HepG2 (cell line): Measurements from ENCODE around the gene PHF2. TPM values are rescaled to one million over a fixed set of nuclear protein-coding genes. Genes with fewer than 3 reads are reported as not detected.

Source experiments
- ATAC-seq: fragments of 200-7000 bp; cut with Tn5 transposase; 3 replicates; pipeline ENCODE4 v1.9.1; 2020; ENCODE audit warnings: mild to moderate bottlenecking, moderate library complexity
- BruUV-seq: library from RNA; stranded (reverse); fragments of 400-500 nt; replicated peaks from 2 replicates; lab custom pipeline; 2021; lab: Mats Ljungman, UMichigan
- CTCF ChIA-PET: fragments of 300-600 bp; formaldehyde crosslinking; extraction: SDS; loops from one replicate; lab custom pipeline; 2021; ENCODE audit warnings: low total read pairs, inconsistent platforms, low intra/inter-chr PET ratio; lab: Yijun Ruan, JAX
- POLR2A ChIA-PET: fragments of 350-600 bp; sonication (Branson Sonifier 250); formaldehyde crosslinking; loops from one replicate; lab custom pipeline; 2020; ENCODE audit warnings: antibody characterized with exemption, inconsistent platforms; lab: Yijun Ruan, JAX
- DNase-seq: peaks from one replicate; pipeline ENCODE4 v3.0.0-alpha.2; 2015; ENCODE audit warnings: low spot score
- FAIRE-seq: peaks from 3 replicates; lab custom pipeline; 2011; peaks lifted over from hg19 to GRCh38; lab: Jason Lieb, UNC
- H2AFZ ChIP-seq: one replicate; pipeline ENCODE4 v1.6.1; 2011; ENCODE audit warnings: low read length, inconsistent platforms
- H3K27ac ChIP-seq: fragments of 300-600 bp; 3 replicates; pipeline ENCODE4 v1.8.0; 2011; ENCODE audit warnings: mixed run types, mild to moderate bottlenecking, mixed read lengths, low read length, inconsistent platforms; ENCODE audit not compliant: insufficient read depth; ENCODE audit errors: extremely low read length
- H3K27me3 ChIP-seq, 2 experiments: fragments of 200-600 bp in 1 of 2; 2 replicates in 1 of 2; 3 replicates in 1 of 2; pipeline versions ENCODE4 v1.6.0 to v1.8.0; 2011; ENCODE audit warnings: low read length in 2 of 2, mild to moderate bottlenecking in 2 of 2, moderate library complexity in 2 of 2, inconsistent platforms in 1 of 2; ENCODE audit not compliant: insufficient read depth in 2 of 2, control insufficient read depth in 1 of 2
- H3K36me3 ChIP-seq, 2 experiments: fragments of 200-600 bp in 1 of 2; replicated peaks in 1 of 2; 2 replicates in 1 of 2; 3 replicates in 1 of 2; pipeline versions ENCODE4 v1.5.1 to v1.8.0; 2011; ENCODE audit warnings: low read length in 2 of 2, inconsistent platforms in 1 of 2; ENCODE audit not compliant: insufficient read depth in 2 of 2, control insufficient read depth in 1 of 2
- H3K4me1 ChIP-seq: 2 replicates; pipeline ENCODE4 v1.5.1; 2012; ENCODE audit warnings: low read length, inconsistent platforms; ENCODE audit not compliant: insufficient read depth
- H3K4me2 ChIP-seq: 2 replicates; pipeline ENCODE4 v1.6.0; 2011; ENCODE audit warnings: low read depth, low read length, inconsistent platforms
- H3K4me3 ChIP-seq, 3 experiments: fragments of 200-600 bp in 1 of 3; sonication (generic), shearing (Covaris generic) in 1 of 3; replicated peaks in 1 of 3; 2 replicates each; pipeline ENCODE4 v1.5.1; 2011 to 2016; ENCODE audit warnings: low read length in 3 of 3, inconsistent platforms in 2 of 3, low read depth in 2 of 3, mild to moderate bottlenecking in 2 of 3, control low read depth in 1 of 3, mixed read lengths in 1 of 3; ENCODE audit not compliant: insufficient read depth in 1 of 3
- H3K79me2 ChIP-seq: one replicate; pipeline ENCODE4 v1.6.1; 2011; ENCODE audit warnings: low read length, inconsistent platforms; ENCODE audit not compliant: insufficient read depth
- H3K9ac ChIP-seq: 2 replicates; pipeline ENCODE4 v1.6.0; 2011; ENCODE audit warnings: mild to moderate bottlenecking, low read depth, low read length, inconsistent platforms; ENCODE audit not compliant: insufficient read depth
- H3K9me3 ChIP-seq: 2 replicates; pipeline ENCODE4 v1.5.1; 2012; ENCODE audit warnings: mild to moderate bottlenecking, low read length
- H4K20me1 ChIP-seq: 2 replicates; pipeline ENCODE4 v1.6.0; 2011; ENCODE audit warnings: inconsistent platforms, mild to moderate bottlenecking, low read length, moderate library complexity; ENCODE audit not compliant: insufficient read depth
- BRD4 ChIP-seq: sonication (generic); formaldehyde crosslinking; IDR thresholded peaks from 2 replicates; pipeline ENCODE4 v1.4.0; 2020; ENCODE audit warnings: missing genetic modification reagents
- CREB1 ChIP-seq, 2 experiments: fragments of 450-650 bp in 1 of 2; IDR thresholded peaks; 2 replicates each; pipeline ENCODE4 v1.6.1; 2016 to 2017; ENCODE audit warnings: control low read depth in 1 of 2, mild to moderate bottlenecking in 1 of 2, missing compliant biosample characterization in 1 of 2, missing genetic modification characterization in 1 of 2
- E2F2 ChIP-seq: sonication (generic); formaldehyde crosslinking; IDR thresholded peaks from 2 replicates; pipeline ENCODE4 v1.4.0; 2020; ENCODE audit warnings: missing genetic modification reagents, borderline replicate concordance
- MYC ChIP-seq: sonication (generic); formaldehyde crosslinking; IDR thresholded peaks from 2 replicates; pipeline ENCODE4 v1.9.0; 2021; ENCODE audit warnings: missing genetic modification reagents, borderline replicate concordance
- SETDB1 ChIP-seq: sonication (generic); formaldehyde crosslinking; IDR thresholded peaks from 2 replicates; pipeline ENCODE4 v1.5.1; 2020; ENCODE audit warnings: missing genetic modification reagents, mild to moderate bottlenecking, borderline replicate concordance
- ZKSCAN1 ChIP-seq: fragments of 150-350 bp; IDR thresholded peaks from 2 replicates; pipeline ENCODE4 v1.6.1; 2014; ENCODE audit warnings: low read length
- ZNF253 ChIP-seq: sonication (generic); formaldehyde crosslinking; IDR thresholded peaks from 2 replicates; pipeline ENCODE4 v1.8.0; 2022; ENCODE audit warnings: mild to moderate bottlenecking, missing genetic modification reagents, borderline replicate concordance
- ZNF678 ChIP-seq: sonication (generic); formaldehyde crosslinking; IDR thresholded peaks from 2 replicates; pipeline ENCODE4 v1.4.0; 2020; ENCODE audit warnings: mild to moderate bottlenecking, missing genetic modification reagents
- ZNF703 ChIP-seq: sonication (generic); formaldehyde crosslinking; IDR thresholded peaks from 2 replicates; pipeline ENCODE4 v1.5.1; 2020; ENCODE audit warnings: missing genetic modification reagents, mild to moderate bottlenecking, moderate library complexity, borderline replicate concordance
- WGBS: methylation state at CpG from one replicate; pipeline ENCODE4 v1.1.6; 2017; ENCODE audit warnings: low lambda C conversion rate; 5-methylcytosine and 5-hydroxymethylcytosine counted together
- in situ Hi-C: cut with HindIII; loops from 2 replicates; pipeline ENCODE4 v1.10.0; 2017; ENCODE audit warnings: low pct_unique_long_range_greater_than_20kb; ENCODE audit not compliant: extremely low pct_ligation_motif_present
- intact Hi-C: fragments of 100-400 bp; cut with micrococcal nuclease; formaldehyde crosslinking; loops from one replicate; pipeline ENCODE4 v1.10.0; 2022; ENCODE audit not compliant: unreplicated experiment
- polyA plus RNA-seq, 8 experiments: library from polyadenylated mRNA; depleted of rRNA in 3 of 8; stranded (reverse) in 7 of 8; unstranded in 1 of 8; fragments of >200 nt; fragmentation: Illumina TruSeq in 4 of 8; extraction: Trizol in 4 of 8; gene quantifications; 2 replicates each; pipeline versions ENCODE4 v1.2.1 to v1.2.3, GENCODE V29; 2011 to 2016; ENCODE audit warnings: low read depth in 4 of 8, missing spikeins in 1 of 8, mixed read lengths in 1 of 8; ENCODE audit not compliant: insufficient read depth in 1 of 8
- total RNA-seq, 5 experiments: library from RNA; depleted of rRNA; stranded (reverse); fragments of >200 nt; fragmentation: Illumina TruSeq; extraction: Trizol; gene quantifications; 2 replicates each; pipeline ENCODE4 v1.2.3, GENCODE V29; 2016; ENCODE audit warnings: low read depth in 1 of 5

PHF2 gene
- total and polyA plus RNA-seq, 2 of the 13 experiments (the other 11 are each of a cell fraction or from before 2014, with no cell fraction given): 6.6 to 9.1 TPM

- TF ChIP-seq E2F2 (CRISPR knock-in tag) (no peak), MYC (no peak), ZKSCAN1 (no peak), ZNF253 (CRISPR knock-in tag) (no peak), BRD4 (CRISPR knock-in tag) (no peak), CREB1 (IDR thresholded peaks at IDR 0.05) (no peak), CREB1 (CRISPR knock-in tag; IDR thresholded peaks at IDR 0.05) (no peak), SETDB1 (CRISPR knock-in tag) (no peak), ZNF703 (CRISPR knock-in tag) (no peak)
Measured at GRCh38 chr9:93650448-93650847, 74.1 kb downstream of the PHF2 start (continued).

GRCh38 chr9:93651521-93651950 is 75.2 kb downstream of the PHF2 start:
- ChIA-PET CTCF (no interaction called here), POLR2A (no interaction called here)
- Histone ChIP-seq H2AFZ (no peak overlapping the region), H3K27me3 (no peaks in the 10 kb centered on the region), H3K4me3 (no peak overlapping the region), H3K36me3 (peaks cover 21 to 39% of the 10 kb centered on the region in 2 experiments; a peak in 4 of 5 replicates), H3K4me1 (no peaks in the 10 kb centered on the region), H3K4me2 (no peak overlapping the region), H3K9ac (no peak overlapping the region), H3K9me3 (no peaks in the 10 kb centered on the region), H4K20me1 (no peaks in the 10 kb centered on the region), H3K79me2 (no peaks in the 10 kb centered on the region), H3K27ac (no peak overlapping the region)
- BruUV-seq: no TSS peak
- intact Hi-C loops (no loop called here), in situ Hi-C loops (no loop called here)
- 89% methylated on average over 4 of the region's 5 CpGs for WGBS
- no peak for FAIRE-seq
- no peak for DNase-seq
- ATAC-seq: no peak
- TF ChIP-seq SETDB1 (CRISPR knock-in tag) (no peak), ZNF678 (CRISPR knock-in tag) (no peak)
